GM23338 (cell line): ENCODE data around the gene SOST. TPM values are rescaled to one million over a fixed set of nuclear protein-coding genes. Genes with fewer than 3 reads are reported as not detected.

ENCODE experiments used
- ATAC-seq: fragments of 200-7000 bp; cut with Tn5 transposase; 3 replicates; pipeline ENCODE4 v1.9.1; 2020
- DNase-seq: peaks from one replicate; pipeline ENCODE4 v3.0.0-alpha.2; 2015; ENCODE audit warnings: low spot score
- H2AFZ ChIP-seq: fragments of 200-600 bp; sonication (generic); 2 replicates; pipeline ENCODE4 v1.8.0; 2016; ENCODE audit warnings: antibody characterized with exemption, mild to moderate bottlenecking, moderate library complexity
- H3F3A ChIP-seq: fragments of 200-600 bp; sonication (generic); replicated peaks from 2 replicates; pipeline ENCODE4 v1.8.0; 2017; ENCODE audit warnings: antibody characterized with exemption, mixed run types, low read depth
- H3K27ac ChIP-seq: fragments of 200-600 bp; sonication (generic); 2 replicates; pipeline ENCODE4 v1.6.1; 2016; ENCODE audit warnings: low read depth
- H3K27me3 ChIP-seq: fragments of 200-600 bp; sonication (generic); 2 replicates; pipeline ENCODE4 v1.8.0; 2016; ENCODE audit warnings: mild to moderate bottlenecking, mixed run types, moderate library complexity; ENCODE audit not compliant: insufficient read depth
- H3K36me3 ChIP-seq: fragments of 200-600 bp; sonication (generic); 2 replicates; pipeline ENCODE4 v1.8.0; 2016; ENCODE audit warnings: mild to moderate bottlenecking; ENCODE audit not compliant: insufficient read depth
- H3K4me1 ChIP-seq: fragments of 200-600 bp; sonication (generic); 2 replicates; pipeline ENCODE4 v1.8.0; 2016; ENCODE audit warnings: mild to moderate bottlenecking, moderate library complexity; ENCODE audit not compliant: insufficient read depth
- H3K4me2 ChIP-seq: fragments of 200-600 bp; sonication (generic); 2 replicates; pipeline ENCODE4 v1.7.1; 2017; ENCODE audit warnings: mixed run types
- H3K4me3 ChIP-seq: fragments of 200-600 bp; sonication (generic); 2 replicates; pipeline ENCODE4 v1.6.1; 2016; ENCODE audit warnings: mixed run types
- H3K79me2 ChIP-seq: fragments of 200-600 bp; sonication (generic); replicated peaks from 2 replicates; pipeline ENCODE4 v1.8.0; 2017; ENCODE audit warnings: mild to moderate bottlenecking; ENCODE audit not compliant: insufficient read depth
- H3K9me2 ChIP-seq: fragments of 200-600 bp; sonication (generic); 2 replicates; pipeline ENCODE4 v1.8.0; 2017; ENCODE audit not compliant: insufficient read depth
- H4K20me1 ChIP-seq: fragments of 200-600 bp; sonication (generic); replicated peaks from 2 replicates; pipeline ENCODE4 v1.8.0; 2017; ENCODE audit warnings: mild to moderate bottlenecking; ENCODE audit not compliant: insufficient read depth
- H3K27ac Mint-ChIP-seq: 2 replicates; pipeline ENCODE4 v1.8.0; 2020; ENCODE audit warnings: inconsistent platforms, mild to moderate bottlenecking, moderate library complexity, mixed read lengths
- H3K27me3 Mint-ChIP-seq: 3 replicates; pipeline ENCODE4 v1.8.0; 2022; ENCODE audit warnings: low read depth, mild to moderate bottlenecking, moderate library complexity, mixed read lengths, inconsistent platforms; ENCODE audit not compliant: insufficient read depth, poor library complexity
- H3K36me3 Mint-ChIP-seq: 3 replicates; pipeline ENCODE4 v1.8.0; 2021; ENCODE audit warnings: low read depth, mild to moderate bottlenecking, inconsistent platforms, moderate library complexity, mixed read lengths
- H3K4me1 Mint-ChIP-seq: 3 replicates; pipeline ENCODE4 v1.8.0; 2020; ENCODE audit warnings: mild to moderate bottlenecking, inconsistent platforms, mixed read lengths
- H3K4me3 Mint-ChIP-seq: 3 replicates; pipeline ENCODE4 v1.8.0; 2021; ENCODE audit warnings: moderate library complexity, mild to moderate bottlenecking, inconsistent platforms, mixed read lengths
- H3K9me3 Mint-ChIP-seq: 3 replicates; pipeline ENCODE4 v1.8.0; 2020; ENCODE audit warnings: moderate library complexity, mild to moderate bottlenecking, inconsistent platforms, mixed read lengths
- EZH2 ChIP-seq: fragments of 200-600 bp; sonication (generic); IDR thresholded peaks from one replicate; pipeline ENCODE4 v1.8.0; 2017; ENCODE audit warnings: antibody characterized with exemption, mild to moderate bottlenecking, low read depth; ENCODE audit not compliant: unreplicated experiment
- EZH2phosphoT487 ChIP-seq: fragments of 200-600 bp; sonication (generic); IDR thresholded peaks from one replicate; pipeline ENCODE4 v1.8.1; 2018; ENCODE audit warnings: antibody characterized with exemption; ENCODE audit not compliant: unreplicated experiment
- JUNB ChIP-seq: IDR thresholded peaks from one replicate; pipeline ENCODE4 v1.6.1; 2016; ENCODE audit warnings: antibody characterized with exemption; ENCODE audit not compliant: unreplicated experiment
- NANOG ChIP-seq: IDR thresholded peaks from 2 replicates; pipeline ENCODE4 v1.6.1; 2016; ENCODE audit warnings: antibody characterized with exemption, borderline replicate concordance
- POLR2AphosphoS5 ChIP-seq: IDR thresholded peaks from 2 replicates; pipeline ENCODE4 v1.6.1; 2016; ENCODE audit warnings: antibody characterized with exemption, low read depth
- STAT1 ChIP-seq: IDR thresholded peaks from one replicate; pipeline ENCODE4 v1.6.1; 2016; ENCODE audit warnings: antibody characterized with exemption; ENCODE audit not compliant: unreplicated experiment
- ZNF114 ChIP-seq: fragments of 250-450 bp; sonication (Bioruptor Pico); IDR thresholded peaks from 2 replicates; pipeline ENCODE4 v1.5.0; 2020; ENCODE audit warnings: mild to moderate bottlenecking, moderate library complexity
- polyA plus RNA-seq: library from polyadenylated mRNA; unstranded; fragments of >200 nt; fragmentation: Nextera tagmentation; extraction: Ambion mirVana; gene quantifications from 2 replicates; pipeline ENCODE4 v1.2.1, GENCODE V29; 2016
- total RNA-seq: library from RNA; depleted of rRNA; stranded (reverse); fragments of >200 nt; shearing (Covaris generic); gene quantifications from 2 replicates; pipeline ENCODE4 v1.2.3, GENCODE V29; 2014
- TF ChIP-seq, protein P1 (sequence below): IDR thresholded peaks from one replicate; pipeline ENCODE4 v1.6.1; 2018; ENCODE audit warnings: antibody characterized with exemption; ENCODE audit not compliant: unreplicated experiment
- TF ChIP-seq, protein P2 (sequence below): fragments of 250-450 bp; sonication (Bioruptor Pico); IDR thresholded peaks from 2 replicates; pipeline ENCODE4 v1.5.0; 2020; ENCODE audit warnings: mild to moderate bottlenecking, moderate library complexity
- TF ChIP-seq, protein P3 (sequence below), 2 experiments: fragments of 200-600 bp in 1 of 2; sonication (generic) in 1 of 2; conservative IDR thresholded peaks; 2 replicates each; pipeline versions ENCODE4 v1.5.1 to v1.6.1; 2016 to 2017; ENCODE audit warnings: antibody characterized with exemption in 2 of 2, low read depth in 2 of 2, mild to moderate bottlenecking in 2 of 2, moderate library complexity in 1 of 2

SOST gene
- total and polyA plus RNA-seq, 2 experiments from 2014 or later, result not detected

DNA sequence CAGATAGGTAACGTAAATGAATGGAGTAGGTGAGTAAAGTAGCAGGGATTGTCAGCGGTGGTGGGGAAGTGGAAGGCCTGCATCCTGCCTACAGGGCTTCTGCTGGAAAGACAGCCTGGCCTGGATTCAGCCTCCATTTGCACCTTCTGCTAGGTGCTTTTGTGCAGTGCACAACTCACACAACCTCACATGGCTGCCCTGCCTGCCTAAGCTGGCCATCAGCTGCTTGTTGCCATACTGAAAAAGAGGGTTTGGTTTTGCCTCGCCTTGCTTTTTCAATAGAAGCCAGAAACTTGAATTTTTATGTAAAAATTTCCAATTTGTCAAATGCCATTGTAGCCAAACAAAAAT is 36.3 kb downstream of the SOST start (continued):
- TF ChIP-seq, protein P1, sequence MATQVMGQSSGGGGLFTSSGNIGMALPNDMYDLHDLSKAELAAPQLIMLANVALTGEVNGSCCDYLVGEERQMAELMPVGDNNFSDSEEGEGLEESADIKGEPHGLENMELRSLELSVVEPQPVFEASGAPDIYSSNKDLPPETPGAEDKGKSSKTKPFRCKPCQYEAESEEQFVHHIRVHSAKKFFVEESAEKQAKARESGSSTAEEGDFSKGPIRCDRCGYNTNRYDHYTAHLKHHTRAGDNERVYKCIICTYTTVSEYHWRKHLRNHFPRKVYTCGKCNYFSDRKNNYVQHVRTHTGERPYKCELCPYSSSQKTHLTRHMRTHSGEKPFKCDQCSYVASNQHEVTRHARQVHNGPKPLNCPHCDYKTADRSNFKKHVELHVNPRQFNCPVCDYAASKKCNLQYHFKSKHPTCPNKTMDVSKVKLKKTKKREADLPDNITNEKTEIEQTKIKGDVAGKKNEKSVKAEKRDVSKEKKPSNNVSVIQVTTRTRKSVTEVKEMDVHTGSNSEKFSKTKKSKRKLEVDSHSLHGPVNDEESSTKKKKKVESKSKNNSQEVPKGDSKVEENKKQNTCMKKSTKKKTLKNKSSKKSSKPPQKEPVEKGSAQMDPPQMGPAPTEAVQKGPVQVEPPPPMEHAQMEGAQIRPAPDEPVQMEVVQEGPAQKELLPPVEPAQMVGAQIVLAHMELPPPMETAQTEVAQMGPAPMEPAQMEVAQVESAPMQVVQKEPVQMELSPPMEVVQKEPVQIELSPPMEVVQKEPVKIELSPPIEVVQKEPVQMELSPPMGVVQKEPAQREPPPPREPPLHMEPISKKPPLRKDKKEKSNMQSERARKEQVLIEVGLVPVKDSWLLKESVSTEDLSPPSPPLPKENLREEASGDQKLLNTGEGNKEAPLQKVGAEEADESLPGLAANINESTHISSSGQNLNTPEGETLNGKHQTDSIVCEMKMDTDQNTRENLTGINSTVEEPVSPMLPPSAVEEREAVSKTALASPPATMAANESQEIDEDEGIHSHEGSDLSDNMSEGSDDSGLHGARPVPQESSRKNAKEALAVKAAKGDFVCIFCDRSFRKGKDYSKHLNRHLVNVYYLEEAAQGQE, result no peak
- no peak for TF ChIP-seq EZH2
- TF ChIP-seq ZNF114, result no peak
- no peak for TF ChIP-seq JUNB
- no peak for TF ChIP-seq STAT1
- TF ChIP-seq NANOG, result no peak
- no peak for TF ChIP-seq EZH2phosphoT487
- no peak for TF ChIP-seq POLR2AphosphoS5

DNA sequence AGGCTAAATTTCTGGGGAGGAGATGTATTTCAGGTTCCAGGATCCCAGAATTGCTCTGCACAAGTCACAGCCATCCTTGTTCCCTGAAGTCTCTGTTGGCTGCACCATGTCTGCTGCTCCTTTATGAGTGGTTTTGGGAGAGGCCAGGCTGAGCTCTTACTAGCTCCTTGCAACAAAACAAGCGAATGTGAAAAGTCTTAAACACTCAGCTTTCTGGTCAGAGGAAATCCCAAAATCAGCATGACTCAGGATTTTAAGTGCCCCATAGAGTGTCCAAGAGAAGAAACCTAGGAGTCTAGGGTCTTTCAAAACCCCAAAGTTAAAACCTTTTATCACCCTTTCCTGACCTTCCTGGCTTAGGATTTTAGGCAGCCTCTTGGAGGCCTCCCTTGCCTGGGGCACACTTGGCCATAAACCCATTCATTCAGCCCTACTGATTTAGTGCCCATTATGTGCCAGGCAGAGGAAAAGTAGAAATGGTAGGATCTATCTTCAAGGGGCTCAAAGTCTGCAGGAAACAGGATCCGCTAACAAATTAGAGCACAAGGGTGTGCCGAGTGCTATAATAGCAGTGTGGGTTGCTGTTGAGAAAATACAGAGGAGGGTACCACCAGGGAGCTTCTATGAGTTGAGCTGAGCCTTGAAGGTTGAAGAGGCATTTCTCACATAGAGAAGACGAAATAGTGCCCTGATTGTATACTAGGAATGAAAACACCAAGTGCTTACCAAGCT is 36.9 kb downstream of the SOST start:
- H3K4me1 Mint-ChIP-seq, result peaks cover 28% of the 10 kb centered on the region
- peaks cover 12% of the 10 kb centered on the region for H3F3A ChIP-seq
- H3K27ac ChIP-seq, result no peak overlapping the region
- peak overlapping the region; percentile 73 for H3K4me3 ChIP-seq
- H3K36me3 ChIP-seq, result no peaks in the 10 kb centered on the region
- peak overlapping the region; percentile 90 for H3K4me2 ChIP-seq
- no peaks in the 10 kb centered on the region; the same call in 2 of the 3 replicates for H3K9me3 Mint-ChIP-seq
- DNase-seq (no peak), ATAC-seq (no peak)
- H3K27me3 ChIP-seq, result peaks cover 10% of the 10 kb centered on the region; the same call in 1 of the 2 replicates
- H3K27me3 Mint-ChIP-seq, result peaks cover 8% of the 10 kb centered on the region
- H3K9me2 ChIP-seq, result no peaks in the 10 kb centered on the region
- H2AFZ ChIP-seq, result peak overlapping the region; percentile 83
- H3K79me2 ChIP-seq, result no peaks in the 10 kb centered on the region
- no peak overlapping the region; the same call in 1 of the 2 replicates for H3K27ac Mint-ChIP-seq
- TF ChIP-seq, protein P2, sequence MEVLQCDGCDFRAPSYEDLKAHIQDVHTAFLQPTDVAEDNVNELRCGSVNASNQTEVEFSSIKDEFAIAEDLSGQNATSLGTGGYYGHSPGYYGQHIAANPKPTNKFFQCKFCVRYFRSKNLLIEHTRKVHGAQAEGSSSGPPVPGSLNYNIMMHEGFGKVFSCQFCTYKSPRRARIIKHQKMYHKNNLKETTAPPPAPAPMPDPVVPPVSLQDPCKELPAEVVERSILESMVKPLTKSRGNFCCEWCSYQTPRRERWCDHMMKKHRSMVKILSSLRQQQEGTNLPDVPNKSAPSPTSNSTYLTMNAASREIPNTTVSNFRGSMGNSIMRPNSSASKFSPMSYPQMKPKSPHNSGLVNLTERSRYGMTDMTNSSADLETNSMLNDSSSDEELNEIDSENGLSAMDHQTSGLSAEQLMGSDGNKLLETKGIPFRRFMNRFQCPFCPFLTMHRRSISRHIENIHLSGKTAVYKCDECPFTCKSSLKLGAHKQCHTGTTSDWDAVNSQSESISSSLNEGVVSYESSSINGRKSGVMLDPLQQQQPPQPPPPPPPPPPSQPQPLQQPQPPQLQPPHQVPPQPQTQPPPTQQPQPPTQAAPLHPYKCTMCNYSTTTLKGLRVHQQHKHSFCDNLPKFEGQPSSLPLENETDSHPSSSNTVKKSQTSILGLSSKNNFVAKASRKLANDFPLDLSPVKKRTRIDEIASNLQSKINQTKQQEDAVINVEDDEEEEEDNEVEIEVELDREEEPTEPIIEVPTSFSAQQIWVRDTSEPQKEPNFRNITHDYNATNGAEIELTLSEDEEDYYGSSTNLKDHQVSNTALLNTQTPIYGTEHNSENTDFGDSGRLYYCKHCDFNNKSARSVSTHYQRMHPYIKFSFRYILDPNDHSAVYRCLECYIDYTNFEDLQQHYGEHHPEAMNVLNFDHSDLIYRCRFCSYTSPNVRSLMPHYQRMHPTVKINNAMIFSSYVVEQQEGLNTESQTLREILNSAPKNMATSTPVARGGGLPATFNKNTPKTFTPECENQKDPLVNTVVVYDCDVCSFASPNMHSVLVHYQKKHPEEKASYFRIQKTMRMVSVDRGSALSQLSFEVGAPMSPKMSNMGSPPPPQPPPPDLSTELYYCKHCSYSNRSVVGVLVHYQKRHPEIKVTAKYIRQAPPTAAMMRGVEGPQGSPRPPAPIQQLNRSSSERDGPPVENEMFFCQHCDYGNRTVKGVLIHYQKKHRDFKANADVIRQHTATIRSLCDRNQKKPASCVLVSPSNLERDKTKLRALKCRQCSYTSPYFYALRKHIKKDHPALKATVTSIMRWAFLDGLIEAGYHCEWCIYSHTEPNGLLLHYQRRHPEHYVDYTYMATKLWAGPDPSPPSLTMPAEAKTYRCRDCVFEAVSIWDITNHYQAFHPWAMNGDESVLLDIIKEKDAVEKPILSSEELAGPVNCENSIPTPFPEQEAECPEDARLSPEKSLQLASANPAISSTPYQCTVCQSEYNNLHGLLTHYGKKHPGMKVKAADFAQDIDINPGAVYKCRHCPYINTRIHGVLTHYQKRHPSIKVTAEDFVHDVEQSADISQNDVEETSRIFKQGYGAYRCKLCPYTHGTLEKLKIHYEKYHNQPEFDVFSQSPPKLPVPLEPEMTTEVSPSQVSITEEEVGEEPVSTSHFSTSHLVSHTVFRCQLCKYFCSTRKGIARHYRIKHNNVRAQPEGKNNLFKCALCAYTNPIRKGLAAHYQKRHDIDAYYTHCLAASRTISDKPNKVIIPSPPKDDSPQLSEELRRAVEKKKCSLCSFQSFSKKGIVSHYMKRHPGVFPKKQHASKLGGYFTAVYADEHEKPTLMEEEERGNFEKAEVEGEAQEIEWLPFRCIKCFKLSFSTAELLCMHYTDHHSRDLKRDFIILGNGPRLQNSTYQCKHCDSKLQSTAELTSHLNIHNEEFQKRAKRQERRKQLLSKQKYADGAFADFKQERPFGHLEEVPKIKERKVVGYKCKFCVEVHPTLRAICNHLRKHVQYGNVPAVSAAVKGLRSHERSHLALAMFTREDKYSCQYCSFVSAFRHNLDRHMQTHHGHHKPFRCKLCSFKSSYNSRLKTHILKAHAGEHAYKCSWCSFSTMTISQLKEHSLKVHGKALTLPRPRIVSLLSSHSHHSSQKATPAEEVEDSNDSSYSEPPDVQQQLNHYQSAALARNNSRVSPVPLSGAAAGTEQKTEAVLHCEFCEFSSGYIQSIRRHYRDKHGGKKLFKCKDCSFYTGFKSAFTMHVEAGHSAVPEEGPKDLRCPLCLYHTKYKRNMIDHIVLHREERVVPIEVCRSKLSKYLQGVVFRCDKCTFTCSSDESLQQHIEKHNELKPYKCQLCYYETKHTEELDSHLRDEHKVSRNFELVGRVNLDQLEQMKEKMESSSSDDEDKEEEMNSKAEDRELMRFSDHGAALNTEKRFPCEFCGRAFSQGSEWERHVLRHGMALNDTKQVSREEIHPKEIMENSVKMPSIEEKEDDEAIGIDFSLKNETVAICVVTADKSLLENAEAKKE, result no peak
- no peak for TF ChIP-seq NANOG
- TF ChIP-seq, protein P3, sequence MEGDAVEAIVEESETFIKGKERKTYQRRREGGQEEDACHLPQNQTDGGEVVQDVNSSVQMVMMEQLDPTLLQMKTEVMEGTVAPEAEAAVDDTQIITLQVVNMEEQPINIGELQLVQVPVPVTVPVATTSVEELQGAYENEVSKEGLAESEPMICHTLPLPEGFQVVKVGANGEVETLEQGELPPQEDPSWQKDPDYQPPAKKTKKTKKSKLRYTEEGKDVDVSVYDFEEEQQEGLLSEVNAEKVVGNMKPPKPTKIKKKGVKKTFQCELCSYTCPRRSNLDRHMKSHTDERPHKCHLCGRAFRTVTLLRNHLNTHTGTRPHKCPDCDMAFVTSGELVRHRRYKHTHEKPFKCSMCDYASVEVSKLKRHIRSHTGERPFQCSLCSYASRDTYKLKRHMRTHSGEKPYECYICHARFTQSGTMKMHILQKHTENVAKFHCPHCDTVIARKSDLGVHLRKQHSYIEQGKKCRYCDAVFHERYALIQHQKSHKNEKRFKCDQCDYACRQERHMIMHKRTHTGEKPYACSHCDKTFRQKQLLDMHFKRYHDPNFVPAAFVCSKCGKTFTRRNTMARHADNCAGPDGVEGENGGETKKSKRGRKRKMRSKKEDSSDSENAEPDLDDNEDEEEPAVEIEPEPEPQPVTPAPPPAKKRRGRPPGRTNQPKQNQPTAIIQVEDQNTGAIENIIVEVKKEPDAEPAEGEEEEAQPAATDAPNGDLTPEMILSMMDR (conservative IDR thresholded peaks at IDR 0.05; ENCODE audit: low read depth in 2 of 2), result no peak
- peaks cover 27% of the 10 kb centered on the region for H3K4me1 ChIP-seq
- H4K20me1 ChIP-seq, result no peaks in the 10 kb centered on the region
- no peaks in the 10 kb centered on the region for H3K36me3 Mint-ChIP-seq
- peak overlapping the region; percentile 74 for H3K4me3 Mint-ChIP-seq
